Thymus (tissue), 11 donors: Measurements from ENCODE around the gene CIAPIN1. TPM values are rescaled to one million over a fixed set of nuclear protein-coding genes. Genes with fewer than 3 reads are reported as not detected.
A peak's percentile ranks its signal among the peaks of the same experiment; 100 is the strongest.

Source experiments
- DNase-seq, 9 donors: peaks; one replicate each; pipeline ENCODE4 v3.0.0-alpha.2; 2013; ENCODE audit warnings: low spot score in 9 of 9, low read depth in 6 of 9, missing footprints in 1 of 9
- H3K27ac ChIP-seq, 2 donors: one replicate each; pipeline ENCODE4 v1.5.1; 2013; ENCODE audit warnings: control low read depth in 1 of 2, low read depth in 1 of 2, low read length in 1 of 2, mild to moderate bottlenecking in 1 of 2, moderate library complexity in 1 of 2
- H3K27me3 ChIP-seq, 2 donors: one replicate each; pipeline ENCODE4 v1.5.1; 2013; ENCODE audit warnings: low read length in 1 of 2; ENCODE audit not compliant: control insufficient read depth in 2 of 2, insufficient read depth in 1 of 2
- H3K36me3 ChIP-seq, 2 donors: one replicate each; pipeline ENCODE4 v1.5.1; 2013; ENCODE audit warnings: low read length in 1 of 2, mild to moderate bottlenecking in 1 of 2, moderate library complexity in 1 of 2; ENCODE audit not compliant: control insufficient read depth in 2 of 2, insufficient read depth in 2 of 2
- H3K4me1 ChIP-seq, 2 donors: one replicate each; pipeline ENCODE4 v1.5.1; 2013; ENCODE audit warnings: low read length in 2 of 2; ENCODE audit not compliant: control insufficient read depth in 2 of 2, insufficient read depth in 2 of 2
- H3K4me3 ChIP-seq, 2 donors: one replicate each; pipeline ENCODE4 v1.5.1; 2013; ENCODE audit warnings: low read length in 2 of 2, control low read depth in 1 of 2, mild to moderate bottlenecking in 1 of 2
- H3K9me3 ChIP-seq, 2 donors: one replicate each; pipeline ENCODE4 v1.5.1; 2013; ENCODE audit warnings: low read length in 1 of 2, mild to moderate bottlenecking in 1 of 2; ENCODE audit not compliant: control insufficient read depth in 2 of 2, insufficient read depth in 1 of 2
- WGBS: extraction: QIAGEN DNeasy Blood & Tissue Kit; methylation state at CpG from one replicate; pipeline ENCODE4 v1.1.7; 2013; 5-methylcytosine and 5-hydroxymethylcytosine counted together
- polyA plus RNA-seq: library from polyadenylated mRNA; stranded (reverse); fragments of 200-250 nt; gene quantifications from one replicate; pipeline ENCODE4 v1.2.3, GENCODE V29; 2013
- total RNA-seq: library from RNA; stranded (reverse); fragments of 120-200 nt; gene quantifications from one replicate; pipeline ENCODE4 v1.2.4, GENCODE V29; 2013
- donor health status: healthy.

CIAPIN1 gene
- total and polyA plus RNA-seq, 2 donors = 49.8 to 61.9 TPM

- 95% methylated on average over 5 of the region's 5 CpGs for WGBS
- Histone ChIP-seq H3K9me3 (no peaks in the 10 kb centered on the region), H3K27ac (peak overlapping the region in 1 of 2 donors; percentile 71), H3K27me3 (no peaks in the 10 kb centered on the region), H3K36me3 (no peaks in the 10 kb centered on the region), H3K4me1 (peaks cover 2 to 36% of the 10 kb centered on the region in 2 donors), H3K4me3 (no peak overlapping the region)
- DNase-seq = peak in 2 of 9 donors; percentile 25 to 42
Observed at GRCh38 chr16:57386381-57386951, 60.7 kb downstream of the CIAPIN1 start.

DNA sequence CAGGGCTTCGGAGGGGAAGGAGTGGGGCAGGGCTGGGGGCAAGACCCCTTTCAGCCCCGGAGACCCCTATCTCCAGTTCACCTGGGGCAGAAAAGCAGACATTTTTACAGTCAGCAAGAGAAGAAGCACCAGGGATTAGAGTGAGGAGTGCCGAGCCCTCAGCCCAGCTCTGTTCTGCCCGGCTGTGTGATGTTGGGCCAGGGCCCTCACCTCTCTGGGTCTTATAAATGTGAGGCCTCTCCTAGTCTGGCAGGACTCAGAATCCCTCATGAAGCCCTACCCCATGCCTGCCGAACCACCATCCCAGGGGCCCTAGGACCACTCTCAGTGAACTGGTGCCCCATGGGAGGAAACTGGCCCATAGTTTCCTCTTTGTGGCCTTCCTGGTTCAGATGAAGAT is 62.1 kb downstream of the CIAPIN1 start:
- Histone ChIP-seq H3K4me1 (peaks cover 2 to 41% of the 10 kb centered on the region in 2 donors), H3K9me3 (no peaks in the 10 kb centered on the region), H3K36me3 (no peaks in the 10 kb centered on the region), H3K27ac (no peak overlapping the region), H3K4me3 (no peak overlapping the region), H3K27me3 (no peaks in the 10 kb centered on the region)
- 86% methylated on average over 5 of the region's 5 CpGs for WGBS
- DNase-seq = no peak

DNA sequence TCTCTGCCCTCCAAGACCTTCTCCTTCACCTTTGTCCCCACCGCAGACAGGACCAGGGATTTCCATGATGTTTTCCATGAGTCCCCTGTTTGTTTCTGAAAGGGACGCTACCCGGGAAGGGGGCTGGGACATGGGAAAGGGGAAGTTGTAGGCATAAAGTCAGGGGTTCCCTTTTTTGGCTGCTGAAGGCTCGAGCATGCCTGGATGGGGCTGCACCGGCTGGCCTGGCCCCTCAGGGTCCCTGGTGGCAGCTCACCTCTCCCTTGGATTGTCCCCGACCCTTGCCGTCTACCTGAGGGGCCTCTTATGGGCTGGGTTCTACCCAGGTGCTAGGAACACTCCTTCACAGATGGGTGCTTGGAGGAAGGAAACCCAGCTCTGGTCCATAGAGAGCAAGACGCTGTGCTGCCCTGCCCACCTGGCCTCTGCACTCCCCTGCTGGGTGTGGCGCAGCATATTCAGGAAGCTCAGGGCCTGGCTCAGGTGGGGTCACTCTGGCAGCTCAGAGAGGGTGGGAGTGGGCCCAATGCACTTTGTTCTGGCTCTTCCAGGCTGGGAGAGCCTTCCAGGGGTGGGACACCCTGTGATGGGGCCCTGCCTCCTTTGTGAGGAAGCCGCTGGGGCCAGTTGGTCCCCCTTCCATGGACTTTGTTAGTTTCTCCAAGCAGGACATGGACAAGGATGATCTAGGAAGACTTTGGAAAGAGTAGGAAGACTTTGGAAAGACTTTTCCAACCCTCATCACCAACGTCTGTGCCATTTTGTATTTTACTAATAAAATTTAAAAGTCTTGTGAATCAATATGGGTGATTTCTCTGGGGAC is 62.7 kb downstream of the CIAPIN1 start:
- no peak for DNase-seq
- 33% methylated on average over 11 of the region's 11 CpGs for WGBS
- no peak overlapping the region for H3K4me3 ChIP-seq
- H3K27ac ChIP-seq = no peak overlapping the region
- H3K36me3 ChIP-seq = no peaks in the 10 kb centered on the region
- no peaks in the 10 kb centered on the region for H3K27me3 ChIP-seq
- H3K9me3 ChIP-seq = no peaks in the 10 kb centered on the region
- H3K4me1 ChIP-seq = peaks cover 2 to 41% of the 10 kb centered on the region in 2 donors

- DNase-seq = no peak
- WGBS = 90% methylated on average over 8 of the region's 8 CpGs
- H3K4me3 ChIP-seq = no peak overlapping the region
- no peaks in the 10 kb centered on the region for H3K36me3 ChIP-seq
- H3K4me1 ChIP-seq = peaks cover 2 to 41% of the 10 kb centered on the region in 2 donors
- no peak overlapping the region for H3K27ac ChIP-seq
- no peaks in the 10 kb centered on the region for H3K9me3 ChIP-seq
- no peaks in the 10 kb centered on the region for H3K27me3 ChIP-seq
Observed at GRCh38 chr16:57383276-57384247, 63.6 kb downstream of the CIAPIN1 start.

DNA sequence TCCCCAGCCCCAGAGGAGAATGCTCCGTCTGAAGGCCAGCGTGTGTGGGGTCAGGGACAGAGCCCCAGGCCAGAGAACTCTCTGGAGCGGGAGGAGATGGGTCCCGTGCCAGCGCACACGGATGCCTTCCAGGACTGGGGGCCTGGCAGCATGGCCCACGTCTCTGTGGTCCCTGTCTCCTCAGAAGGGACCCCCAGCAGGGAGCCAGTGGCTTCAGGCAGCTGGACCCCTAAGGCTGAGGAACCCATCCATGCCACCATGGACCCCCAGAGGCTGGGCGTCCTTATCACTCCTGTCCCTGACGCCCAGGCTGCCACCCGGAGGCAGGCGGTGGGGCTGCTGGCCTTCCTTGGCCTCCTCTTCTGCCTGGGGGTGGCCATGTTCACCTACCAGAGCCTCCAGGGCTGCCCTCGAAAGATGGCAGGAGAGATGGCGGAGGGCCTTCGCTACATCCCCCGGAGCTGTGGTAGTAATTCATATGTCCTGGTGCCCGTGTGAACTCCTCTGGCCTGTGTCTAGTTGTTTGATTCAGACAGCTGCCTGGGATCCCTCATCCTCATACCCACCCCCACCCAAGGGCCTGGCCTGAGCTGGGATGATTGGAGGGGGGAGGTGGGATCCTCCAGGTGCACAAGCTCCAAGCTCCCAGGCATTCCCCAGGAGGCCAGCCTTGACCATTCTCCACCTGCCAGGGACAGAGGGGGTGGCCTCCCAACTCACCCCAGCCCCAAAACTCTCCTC is 64.5 kb downstream of the CIAPIN1 start:
- WGBS = 97% methylated on average over 16 of the region's 16 CpGs
- Histone ChIP-seq H3K36me3 (no peaks in the 10 kb centered on the region), H3K27ac (no peak overlapping the region), H3K9me3 (no peaks in the 10 kb centered on the region), H3K4me1 (peaks cover 2 to 45% of the 10 kb centered on the region in 2 donors), H3K27me3 (no peaks in the 10 kb centered on the region), H3K4me3 (no peak overlapping the region)
- no peak for DNase-seq

DNA sequence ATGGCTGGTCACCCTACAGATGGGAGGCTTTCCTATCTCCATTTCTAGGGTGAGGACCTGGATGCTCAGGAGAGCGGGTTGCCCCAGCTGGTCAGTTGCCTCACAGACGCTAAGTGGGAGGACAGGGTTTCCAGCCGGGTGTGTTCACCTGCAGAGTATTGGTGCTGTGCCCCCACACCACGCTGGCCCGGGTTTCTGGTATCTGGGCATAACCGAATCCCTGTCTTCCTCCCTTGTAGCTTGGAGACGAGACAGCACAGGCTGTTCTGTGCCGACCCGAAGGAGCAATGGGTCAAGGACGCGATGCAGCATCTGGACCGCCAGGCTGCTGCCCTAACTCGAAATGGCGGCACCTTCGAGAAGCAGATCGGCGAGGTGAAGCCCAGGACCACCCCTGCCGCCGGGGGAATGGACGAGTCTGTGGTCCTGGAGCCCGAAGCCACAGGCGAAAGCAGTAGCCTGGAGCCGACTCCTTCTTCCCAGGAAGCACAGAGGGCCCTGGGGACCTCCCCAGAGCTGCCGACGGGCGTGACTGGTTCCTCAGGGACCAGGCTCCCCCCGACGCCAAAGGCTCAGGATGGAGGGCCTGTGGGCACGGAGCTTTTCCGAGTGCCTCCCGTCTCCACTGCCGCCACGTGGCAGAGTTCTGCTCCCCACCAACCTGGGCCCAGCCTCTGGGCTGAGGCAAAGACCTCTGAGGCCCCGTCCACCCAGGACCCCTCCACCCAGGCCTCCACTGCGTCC is 65.2 kb downstream of the CIAPIN1 start:
- Histone ChIP-seq H3K27ac (no peak overlapping the region), H3K36me3 (no peaks in the 10 kb centered on the region), H3K9me3 (no peaks in the 10 kb centered on the region), H3K27me3 (no peaks in the 10 kb centered on the region), H3K4me1 (peaks cover 2 to 45% of the 10 kb centered on the region in 2 donors), H3K4me3 (no peak overlapping the region)
- 97% methylated on average over 35 of the region's 35 CpGs for WGBS
- no peak for DNase-seq

DNA sequence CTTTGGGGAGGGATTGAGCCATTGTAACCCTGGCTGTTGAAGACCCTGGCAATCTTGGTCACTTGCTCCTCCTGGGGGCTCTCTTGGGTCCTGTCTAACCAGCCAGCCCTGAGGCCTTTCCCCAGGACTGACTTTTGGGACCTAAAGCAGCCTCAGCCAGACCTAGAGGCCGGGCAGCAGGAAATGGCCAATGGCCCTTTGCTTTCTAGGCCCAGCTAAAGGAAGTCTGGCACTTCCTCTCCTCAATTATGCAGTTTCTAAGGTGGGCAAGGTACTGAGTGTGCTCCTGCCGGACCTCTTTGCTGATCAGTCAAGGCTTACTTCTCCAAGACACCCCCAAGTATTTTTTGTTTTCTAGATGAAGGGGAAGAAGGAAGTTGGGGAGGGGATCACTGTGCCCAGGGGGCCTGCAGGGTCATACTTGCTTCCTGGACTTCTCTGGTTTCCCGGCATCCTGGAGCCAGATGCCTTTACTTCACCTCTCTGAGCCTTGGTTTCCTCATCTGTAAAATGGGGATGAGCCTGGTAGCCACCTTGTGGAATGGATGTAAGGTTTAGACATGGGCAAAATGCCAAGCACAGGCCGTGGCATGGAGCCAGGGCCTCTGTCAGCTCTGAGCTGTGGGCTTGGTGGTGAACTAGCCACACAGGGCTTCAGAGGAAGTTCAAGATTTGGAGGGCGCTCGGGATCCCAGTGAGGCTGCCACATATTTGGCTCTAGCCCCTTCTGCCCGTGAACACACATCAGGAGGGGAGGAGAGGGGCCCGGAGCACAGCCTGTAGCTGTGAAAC is 66.3 kb downstream of the CIAPIN1 start:
- H3K27me3 ChIP-seq = no peaks in the 10 kb centered on the region
- no peak for DNase-seq
- no peak overlapping the region for H3K4me3 ChIP-seq
- peaks cover 0 to 37% of the 10 kb centered on the region in 2 donors for H3K4me1 ChIP-seq
- no peak overlapping the region for H3K27ac ChIP-seq
- 39% methylated on average over 8 of the region's 8 CpGs for WGBS
- no peaks in the 10 kb centered on the region for H3K36me3 ChIP-seq
- no peaks in the 10 kb centered on the region for H3K9me3 ChIP-seq
